ENCODE data around the gene KRT15.

Gene KRT15

GRCh38 chr17:41511716-41512115 is 7.0 kb downstream of the KRT15 start:
- intact Hi-C loops (cut with DNase I), result no loop called here
- DNase-seq, result no peak

- no peak for DNase-seq
- intact Hi-C loops (cut with DNase I), result no loop called here
Measured at GRCh38 chr17:41511116-41511515, 7.6 kb downstream of the KRT15 start.

- intact Hi-C loops (cut with DNase I), result no loop called here
- no peak for DNase-seq
Measured at GRCh38 chr17:41510251-41511065, 8.2 kb downstream of the KRT15 start.

GRCh38 chr17:41507315-41507880 is 11.3 kb downstream of the KRT15 start:
- intact Hi-C loops (cut with DNase I), result no loop called here
- DNase-seq, result no peak

- intact Hi-C loops (cut with DNase I), result no loop called here
- no peak for DNase-seq
Measured at GRCh38 chr17:41505809-41506767, 12.6 kb downstream of the KRT15 start.

GRCh38 chr17:41505007-41505808 is 13.5 kb downstream of the KRT15 start, which contains the start of gene KRT13:
Gene KRT13, minus strand, starts transcription at chr17:41505612. Its CDS starts 62 bp downstream, at chr17:41505550.
- DNase-seq, result no peak
- intact Hi-C loops (cut with DNase I), result no loop called here

GRCh38 chr17:41504246-41504977 is 14.3 kb downstream of the KRT15 start:
- DNase-seq, result no peak
- intact Hi-C loops (cut with DNase I), result no loop called here

- DNase-seq, result no peak
- intact Hi-C loops (cut with DNase I), result no loop called here
Measured at GRCh38 chr17:41503202-41503601, 15.5 kb downstream of the KRT15 start.

- DNase-seq, result no peak
- intact Hi-C loops (cut with DNase I), result no loop called here
Measured at GRCh38 chr17:41500131-41500911, 18.4 kb downstream of the KRT15 start.

- intact Hi-C loops (cut with DNase I), result no loop called here
- no peak for DNase-seq
Measured at GRCh38 chr17:41499714-41500113, 19.0 kb downstream of the KRT15 start.

GRCh38 chr17:41498276-41498675 is 20.4 kb downstream of the KRT15 start:
- intact Hi-C loops (cut with DNase I), result no loop called here

GRCh38 chr17:41496803-41497484 is 21.7 kb downstream of the KRT15 start:
- DNase-seq, result peak in 31 of 42 donors; percentile 9 to 59 (median 28)
- intact Hi-C loops (cut with DNase I), result no loop called here

More at GRCh38 chr17:41498276-41498675, 20.4 kb downstream of the KRT15 start:
- no peak for DNase-seq

GRCh38 chr17:41494524-41494923 is 24.2 kb downstream of the KRT15 start:
- intact Hi-C loops (cut with DNase I), result no loop called here
- DNase-seq, result no peak

GRCh38 chr17:41492771-41493170 is 25.9 kb downstream of the KRT15 start:
- no peak for DNase-seq
- intact Hi-C loops (cut with DNase I), result no loop called here

- DNase-seq, result peak in 1 of 42 donors; percentile 6
- intact Hi-C loops (cut with DNase I), result no loop called here
Measured at GRCh38 chr17:41492351-41492750, 26.3 kb downstream of the KRT15 start.

- intact Hi-C loops (cut with DNase I), result no loop called here
Measured at GRCh38 chr17:41491476-41491875, 27.2 kb downstream of the KRT15 start.

More at GRCh38 chr17:41491476-41491875, 27.2 kb downstream of the KRT15 start:
- DNase-seq, result no peak

Data from head of caudate nucleus (tissue), 42 donors.